Measurements from ENCODE around the gene IGLON5. TPM values are rescaled to one million over a fixed set of nuclear protein-coding genes. Genes with fewer than 3 reads are reported as not detected.

The IGLON5 gene
- total RNA-seq, 2 donors from 2014 or later = 12.6 TPM; not detected in 1

GRCh38 chr19:51346742-51347141 lies 35.3 kb downstream of the IGLON5 start:
- DNase-seq (ENCODE audit: low spot score) = no peak
- Histone ChIP-seq H3K4me3 (no peak overlapping the region), H3K4me1 (replicated peaks) (no peaks in the 10 kb centered on the region), H3K36me3 (no peaks in the 10 kb centered on the region), H3K27ac (no peak overlapping the region), H3K27me3 (replicated peaks; ENCODE audit: insufficient read depth) (no peaks in the 10 kb centered on the region), H3K9me3 (no peaks in the 10 kb centered on the region)
- no peak for TF ChIP-seq CTCF (IDR thresholded peaks at IDR 0.05)
- no peak for TF ChIP-seq POLR2A (IDR thresholded peaks at IDR 0.05)
- TF ChIP-seq POLR2AphosphoS5 (IDR thresholded peaks at IDR 0.05) = no peak
- WGBS = 89% methylated on average over 17 of the region's 17 CpGs
- intact Hi-C loops (cut with DNase I) = no loop called here

- H3K27me3 ChIP-seq (replicated peaks; ENCODE audit: insufficient read depth) = no peaks in the 10 kb centered on the region
- H3K4me1 ChIP-seq (replicated peaks) = no peaks in the 10 kb centered on the region
- no peaks in the 10 kb centered on the region for H3K36me3 ChIP-seq
- intact Hi-C loops (cut with DNase I) = no loop called here
- no peaks in the 10 kb centered on the region for H3K9me3 ChIP-seq
- DNase-seq (ENCODE audit: low spot score) = no peak
- H3K27ac ChIP-seq = no peak overlapping the region
- no peak for TF ChIP-seq CTCF (IDR thresholded peaks at IDR 0.05)
- TF ChIP-seq POLR2AphosphoS5 (IDR thresholded peaks at IDR 0.05) = no peak
- TF ChIP-seq POLR2A (IDR thresholded peaks at IDR 0.05) = no peak
- WGBS = 86% methylated on average over 10 of the region's 10 CpGs
- no peak overlapping the region for H3K4me3 ChIP-seq
Measured at GRCh38 chr19:51347209-51347928, 35.9 kb downstream of the IGLON5 start.

- no peak for DNase-seq (ENCODE audit: low spot score)
- TF ChIP-seq POLR2A (IDR thresholded peaks at IDR 0.05) (no peak), CTCF (IDR thresholded peaks at IDR 0.05) (no peak), POLR2AphosphoS5 (IDR thresholded peaks at IDR 0.05) (no peak)
- Histone ChIP-seq H3K4me1 (replicated peaks) (peaks cover 4% of the 10 kb centered on the region), H3K27me3 (replicated peaks; ENCODE audit: insufficient read depth) (no peaks in the 10 kb centered on the region), H3K4me3 (no peak overlapping the region), H3K9me3 (no peaks in the 10 kb centered on the region), H3K27ac (no peak overlapping the region), H3K36me3 (no peaks in the 10 kb centered on the region)
- WGBS = 97% methylated on average over 11 of the region's 11 CpGs
- intact Hi-C loops (cut with DNase I) = no loop called here
Measured at GRCh38 chr19:51351266-51351990, 40.0 kb downstream of the IGLON5 start.

GRCh38 chr19:51352783-51353360 lies 41.4 kb downstream of the IGLON5 start:
- H3K4me1 ChIP-seq (replicated peaks) = peaks cover 4% of the 10 kb centered on the region
- WGBS = 82% methylated on average over 16 of the region's 16 CpGs
- H3K4me3 ChIP-seq = no peak overlapping the region
- no peak overlapping the region for H3K27ac ChIP-seq
- intact Hi-C loops (cut with DNase I) = no loop called here
- no peak for DNase-seq (ENCODE audit: low spot score)
- H3K27me3 ChIP-seq (replicated peaks; ENCODE audit: insufficient read depth) = no peaks in the 10 kb centered on the region
- H3K36me3 ChIP-seq = no peaks in the 10 kb centered on the region
- no peaks in the 10 kb centered on the region for H3K9me3 ChIP-seq
- TF ChIP-seq CTCF (IDR thresholded peaks at IDR 0.05) = no peak
- TF ChIP-seq POLR2A (IDR thresholded peaks at IDR 0.05) = no peak
- TF ChIP-seq POLR2AphosphoS5 (IDR thresholded peaks at IDR 0.05) = no peak

Data from prostate gland (tissue), 2 donors.